Stimulated activated naive B cell treated with anti-CD40 and anti-IgM and Interleukin-4, amounts not matched to agents 10 μg/mL and 1 μg/mL and 100 μg/mL, for 72 hours (primary cell): ENCODE results near the gene CELA2A.
"Not testable (repeated sequence)": the region's sequence is repeated elsewhere in the genome, so short reads cannot be mapped to it uniquely, and the experiment has no call there.

Source experiments
- ATAC-seq, 2 donors: fragments of 150-1000 bp; cut with Tn5 transposase; replicated peaks; 2 replicates each; pipeline ENCODE4 v1.10.0; 2021; ENCODE audit warnings: moderate library complexity in 1 of 2
- DNase-seq: peaks from one replicate; pipeline ENCODE4 v3.0.0; 2021
- H3K27ac Mint-ChIP-seq: one replicate; pipeline ENCODE4 v1.8.0; 2022; ENCODE audit warnings: mild to moderate bottlenecking, mixed read lengths
- H3K27me3 Mint-ChIP-seq, 2 donors: one replicate each; pipeline ENCODE4 v1.8.0; 2022; ENCODE audit warnings: mixed read lengths in 2 of 2
- H3K36me3 Mint-ChIP-seq, 2 donors: one replicate each; pipeline ENCODE4 v1.8.0; 2022; ENCODE audit warnings: mixed read lengths in 2 of 2, mild to moderate bottlenecking in 1 of 2
- H3K4me1 Mint-ChIP-seq, 2 donors: one replicate each; pipeline ENCODE4 v1.8.0; 2022; ENCODE audit warnings: mixed read lengths in 2 of 2, mild to moderate bottlenecking in 1 of 2
- H3K4me3 Mint-ChIP-seq, 2 donors: one replicate each; pipeline ENCODE4 v1.8.0; 2022; ENCODE audit warnings: mild to moderate bottlenecking in 2 of 2, mixed read lengths in 2 of 2, moderate library complexity in 1 of 2
- H3K9me3 Mint-ChIP-seq, 2 donors: one replicate each; pipeline ENCODE4 v1.8.0; 2022; ENCODE audit warnings: mixed read lengths in 2 of 2, mild to moderate bottlenecking in 1 of 2

Gene CELA2A

GRCh38 chr1:15459771-15460707 lies 3.5 kb downstream of the CELA2A start:
- Mint-ChIP-seq H3K36me3 (no peaks in the 10 kb centered on the region), H3K4me1 (peaks cover 4 to 9% of the 10 kb centered on the region in 2 donors), H3K9me3 (no peaks in the 10 kb centered on the region), H3K27me3 (peaks cover 6 to 29% of the 10 kb centered on the region in 2 donors), H3K4me3 (no peak overlapping the region), H3K27ac (no peak overlapping the region)
- DNase-seq (no peak), ATAC-seq (peak; percentile 54 to 72)

DNA sequence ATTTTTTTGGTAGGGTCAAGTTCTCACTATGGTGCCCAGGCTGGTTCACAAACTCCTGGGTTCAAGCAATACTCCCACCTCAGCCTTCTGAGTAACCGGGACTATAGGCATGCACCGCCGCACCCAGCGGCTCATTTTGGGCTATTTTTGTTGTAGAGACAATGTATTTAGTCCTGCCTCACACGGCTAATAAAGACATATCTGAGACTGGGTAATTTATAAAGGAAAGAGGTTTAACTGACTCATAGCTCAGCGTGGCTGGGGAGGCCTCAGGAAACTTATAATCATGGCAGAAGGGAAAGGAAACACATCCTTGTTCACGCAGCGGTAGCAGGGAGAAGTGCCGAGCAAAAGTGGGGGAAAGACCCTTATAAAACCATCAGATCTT lies 4.2 kb downstream of the CELA2A start:
- Mint-ChIP-seq H3K9me3 (no peaks in the 10 kb centered on the region), H3K4me1 (peaks cover 4 to 9% of the 10 kb centered on the region in 2 donors), H3K36me3 (no peaks in the 10 kb centered on the region), H3K27me3 (peaks cover 6 to 26% of the 10 kb centered on the region in 2 donors), H3K4me3 (no peak overlapping the region), H3K27ac (no peak overlapping the region)
- DNase-seq, result no peak
- no peak for ATAC-seq

GRCh38 chr1:15463064-15463800 lies 6.7 kb downstream of the CELA2A start:
- not testable (repeated sequence) for H3K36me3 Mint-ChIP-seq, ATAC-seq, H3K9me3 Mint-ChIP-seq, H3K4me1 Mint-ChIP-seq, H3K27ac Mint-ChIP-seq, H3K4me3 Mint-ChIP-seq, DNase-seq
- H3K27me3 Mint-ChIP-seq, result peaks cover 4 to 16% of the 10 kb centered on the region in 2 donors

DNA sequence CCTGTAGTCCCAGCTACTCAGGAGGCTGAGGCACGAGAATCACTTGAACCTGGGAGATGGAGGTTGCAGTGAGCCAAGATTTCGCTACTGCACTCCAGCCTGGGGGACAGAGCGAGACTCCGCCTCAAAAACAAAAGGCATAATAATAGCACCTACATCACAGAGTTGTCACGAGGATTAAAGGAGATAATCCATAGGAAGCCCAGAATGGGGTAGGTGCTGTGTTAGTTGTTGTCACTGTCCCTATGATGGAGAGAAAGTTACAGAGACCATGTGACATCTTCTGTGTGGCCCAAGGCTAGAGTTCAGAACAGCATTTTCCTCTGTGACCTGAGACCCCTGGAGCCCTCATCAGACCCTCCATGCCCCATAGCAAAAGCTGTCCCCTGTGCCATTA lies 7.4 kb downstream of the CELA2A start:
- not testable (repeated sequence) for H3K4me3 Mint-ChIP-seq, ATAC-seq, H3K27ac Mint-ChIP-seq, H3K4me1 Mint-ChIP-seq, DNase-seq, H3K36me3 Mint-ChIP-seq, H3K9me3 Mint-ChIP-seq
- peaks cover 4 to 16% of the 10 kb centered on the region in 2 donors for H3K27me3 Mint-ChIP-seq

- no peaks in the 10 kb centered on the region for H3K4me1 Mint-ChIP-seq
- peaks cover 4 to 10% of the 10 kb centered on the region in 2 donors for H3K27me3 Mint-ChIP-seq
- DNase-seq, result no peak
- no peaks in the 10 kb centered on the region for H3K36me3 Mint-ChIP-seq
- no peak for ATAC-seq
- H3K9me3 Mint-ChIP-seq, result no peaks in the 10 kb centered on the region
- H3K4me3 Mint-ChIP-seq, result no peak overlapping the region
- H3K27ac Mint-ChIP-seq, result no peak overlapping the region
Measured at GRCh38 chr1:15465674-15466073, 9.1 kb downstream of the CELA2A start.

- not testable (repeated sequence) for H3K27me3 Mint-ChIP-seq, ATAC-seq, H3K4me1 Mint-ChIP-seq, H3K9me3 Mint-ChIP-seq, H3K36me3 Mint-ChIP-seq, H3K4me3 Mint-ChIP-seq, DNase-seq, H3K27ac Mint-ChIP-seq
Measured at GRCh38 chr1:15466955-15467625, 10.6 kb downstream of the CELA2A start.

DNA sequence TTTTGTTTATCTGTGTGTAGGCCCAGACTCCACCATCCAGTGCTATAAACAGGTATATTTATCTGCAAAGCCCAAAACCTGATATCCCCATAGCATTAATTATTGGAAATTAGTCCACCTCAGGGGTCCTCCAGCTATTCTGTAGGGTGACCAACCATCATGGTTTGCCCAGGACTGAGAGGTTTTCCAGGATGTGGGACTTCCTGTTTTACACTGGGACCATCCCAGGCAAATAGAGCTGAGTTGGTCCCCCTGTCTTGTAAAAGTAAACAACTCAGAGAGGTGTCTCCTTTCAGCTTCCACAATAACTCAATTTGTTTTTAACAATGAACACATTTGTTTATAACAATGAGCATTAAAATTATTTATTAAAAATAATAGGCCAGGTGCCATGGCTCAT lies 11.6 kb downstream of the CELA2A start:
- ATAC-seq, result no peak
- Mint-ChIP-seq H3K4me1 (no peaks in the 10 kb centered on the region), H3K4me3 (no peak overlapping the region), H3K9me3 (no peaks in the 10 kb centered on the region), H3K27me3 (peaks cover 4 to 6% of the 10 kb centered on the region in 2 donors), H3K27ac (no peak overlapping the region), H3K36me3 (no peaks in the 10 kb centered on the region)
- DNase-seq, result no peak

DNA sequence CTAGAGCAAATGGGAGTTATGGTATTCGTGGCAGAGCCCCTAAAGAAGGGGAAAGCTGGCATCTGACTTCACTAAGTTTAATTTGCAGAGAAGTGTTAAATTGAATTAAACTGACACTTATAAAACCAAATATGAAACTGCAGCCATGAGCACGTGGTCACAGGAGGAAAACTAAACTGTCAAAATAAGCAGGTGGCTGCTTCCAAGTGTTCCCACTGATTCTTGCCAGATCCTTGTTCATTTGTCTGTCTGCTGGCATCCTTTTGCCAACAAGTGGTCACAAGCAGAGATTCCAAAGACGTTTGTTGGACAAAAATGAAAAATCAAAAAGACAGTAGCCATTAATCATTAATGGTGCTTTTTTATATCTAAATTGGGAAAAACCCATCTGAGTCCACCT lies 12.8 kb downstream of the CELA2A start:
- Mint-ChIP-seq H3K9me3 (no peaks in the 10 kb centered on the region), H3K4me1 (no peaks in the 10 kb centered on the region), H3K36me3 (no peaks in the 10 kb centered on the region), H3K4me3 (no peak overlapping the region), H3K27ac (no peak overlapping the region), H3K27me3 (peaks cover 4 to 6% of the 10 kb centered on the region in 2 donors)
- DNase-seq, result no peak
- no peak for ATAC-seq

- H3K4me1 Mint-ChIP-seq, DNase-seq, H3K9me3 Mint-ChIP-seq, ATAC-seq, H3K36me3 Mint-ChIP-seq, H3K27me3 Mint-ChIP-seq, H3K27ac Mint-ChIP-seq, H3K4me3 Mint-ChIP-seq: not testable (repeated sequence)
Measured at GRCh38 chr1:15469821-15470448, 13.4 kb downstream of the CELA2A start.

GRCh38 chr1:15471067-15471466 lies 14.5 kb downstream of the CELA2A start:
- not testable (repeated sequence) for H3K27ac Mint-ChIP-seq, ATAC-seq, H3K27me3 Mint-ChIP-seq, H3K4me1 Mint-ChIP-seq, H3K36me3 Mint-ChIP-seq, DNase-seq, H3K9me3 Mint-ChIP-seq, H3K4me3 Mint-ChIP-seq

DNA sequence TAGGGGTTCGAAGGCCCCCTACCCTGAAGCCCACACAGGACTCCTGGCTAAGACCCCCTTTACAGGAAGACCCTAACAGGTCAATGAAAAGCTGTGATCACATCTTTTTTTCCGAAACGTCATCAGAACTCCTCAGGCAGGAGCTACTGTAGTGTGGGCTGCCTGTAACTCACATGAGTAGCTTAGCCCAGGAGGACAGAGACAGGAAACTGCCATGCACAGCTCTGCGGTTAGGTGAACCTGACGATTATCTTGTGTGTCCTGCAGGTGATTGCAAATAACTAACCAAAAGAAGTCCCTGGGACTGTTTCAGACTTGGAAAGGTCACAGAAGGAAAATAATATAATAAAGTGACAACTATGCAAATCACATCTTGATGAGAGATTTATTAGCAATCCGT lies 15.2 kb downstream of the CELA2A start:
- not testable (repeated sequence) for H3K4me3 Mint-ChIP-seq, ATAC-seq, H3K36me3 Mint-ChIP-seq, H3K27ac Mint-ChIP-seq, H3K27me3 Mint-ChIP-seq, H3K4me1 Mint-ChIP-seq, H3K9me3 Mint-ChIP-seq, DNase-seq

GRCh38 chr1:15472587-15472986 lies 16.1 kb downstream of the CELA2A start:
- DNase-seq (no peak), ATAC-seq (no peak)
- H3K27me3 Mint-ChIP-seq, result no peaks in the 10 kb centered on the region
- H3K4me3 Mint-ChIP-seq, result no peak overlapping the region
- no peaks in the 10 kb centered on the region for H3K9me3 Mint-ChIP-seq
- no peak overlapping the region for H3K27ac Mint-ChIP-seq
- no peaks in the 10 kb centered on the region for H3K4me1 Mint-ChIP-seq
- H3K36me3 Mint-ChIP-seq, result no peaks in the 10 kb centered on the region

- Mint-ChIP-seq H3K36me3 (no peaks in the 10 kb centered on the region), H3K9me3 (no peaks in the 10 kb centered on the region), H3K4me1 (no peaks in the 10 kb centered on the region), H3K27me3 (no peaks in the 10 kb centered on the region), H3K27ac (no peak within 1 kb of the TSS), H3K4me3 (no peak within 1 kb of the TSS)
- no peak for ATAC-seq
- no peak for DNase-seq
Measured at GRCh38 chr1:15475752-15476314, 19.3 kb downstream of the CELA2A start, which contains the start of gene CELA2B. TSS of gene CELA2B (plus strand) at chr1:15476104. CDS start at chr1:15476126, 22 bp downstream.

DNA sequence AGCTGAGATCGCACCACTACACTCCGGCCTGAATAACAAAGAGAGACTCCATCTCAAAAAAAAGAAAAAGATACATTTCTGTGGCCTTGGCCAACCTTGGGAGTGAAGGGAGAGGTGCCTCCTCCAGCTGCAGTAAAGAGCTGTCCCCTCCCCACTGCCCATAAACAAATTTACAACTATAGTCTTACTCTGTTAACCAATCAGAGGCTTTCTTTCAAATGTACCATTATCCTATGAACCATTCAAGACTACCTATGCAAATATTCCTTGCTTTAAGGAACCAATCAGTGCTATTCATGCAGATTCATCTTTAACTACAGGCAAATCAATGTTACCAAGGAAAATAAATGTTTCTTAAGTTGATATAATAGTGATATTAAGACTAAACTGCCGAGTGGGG lies 20.4 kb downstream of the CELA2A start:
- Mint-ChIP-seq H3K36me3 (no peaks in the 10 kb centered on the region), H3K27ac (no peak overlapping the region), H3K4me1 (no peaks in the 10 kb centered on the region), H3K27me3 (no peaks in the 10 kb centered on the region), H3K4me3 (no peak overlapping the region), H3K9me3 (no peaks in the 10 kb centered on the region)
- no peak for DNase-seq
- ATAC-seq, result no peak
